Keratinocyte (primary cell): ENCODE results near the gene RGMA.

Source experiments
- CTCF ChIP-seq, 3 experiments: IDR thresholded peaks in 1 of 3; conservative IDR thresholded peaks in 1 of 3; optimal IDR thresholded peaks in 1 of 3; 2 replicates in 2 of 3; 3 replicates in 1 of 3; pipeline versions ENCODE3 to v1.5.1; 2011; ENCODE audit warnings: low read length in 3 of 3, mild to moderate bottlenecking in 3 of 3, moderate library complexity in 2 of 3, control low read depth in 1 of 3, inconsistent platforms in 1 of 3; ENCODE audit not compliant: insufficient read depth in 2 of 3; ENCODE audit errors: extremely low read depth in 1 of 3
- EZH2 ChIP-seq: IDR thresholded peaks from one replicate; pipeline ENCODE4 v1.6.1; 2012; ENCODE audit warnings: inconsistent platforms, mild to moderate bottlenecking, low read length, moderate library complexity

GRCh38 chr15:93041159-93041547, 47.9 kb downstream of the RGMA start:
- TF ChIP-seq CTCF (optimal IDR thresholded peaks at IDR 0.05 in 1 of 3, IDR thresholded peaks at IDR 0.05 in 1 of 3, conservative IDR thresholded peaks at IDR 0.05 in 1 of 3; ENCODE audit: extremely low read depth in 1 of 3, insufficient read depth in 2 of 3, low read length in 3 of 3) (no peak), EZH2 (no peak)
